ENCODE results near the gene ZBTB14.
A peak's percentile ranks its signal among the peaks of the same experiment; 100 is the strongest.

The ZBTB14 gene

DNA sequence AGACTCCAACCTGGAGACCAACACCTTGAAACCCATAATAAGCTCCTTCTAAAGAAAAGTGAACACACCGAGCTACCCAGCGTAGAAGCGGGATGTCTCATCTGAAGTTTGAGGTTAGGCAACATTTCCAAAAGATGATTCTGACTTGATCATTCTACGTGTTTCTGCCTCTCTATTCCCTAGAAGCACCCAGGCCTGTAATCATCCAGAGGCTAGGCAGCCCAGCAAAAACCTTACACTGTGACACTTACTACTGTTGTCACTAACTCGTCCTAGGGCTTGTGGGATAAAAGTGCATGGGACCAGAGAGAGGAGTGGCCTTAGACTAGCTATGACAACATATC lies 1.4 kb downstream of the ZBTB14 start:
- in situ Hi-C loops (cut with HindIII; ENCODE audit: low sequenced_read_pairs): no loop called here
- no peak for TF ChIP-seq CTCF (IDR thresholded peaks at IDR 0.05; ENCODE audit: low read depth, low read length)
- H3K4me3 ChIP-seq (ENCODE audit: low read depth, low read length): peak overlapping the region; percentile 81
- no peak for DNase-seq (ENCODE audit: low read depth, low spot score)

DNA sequence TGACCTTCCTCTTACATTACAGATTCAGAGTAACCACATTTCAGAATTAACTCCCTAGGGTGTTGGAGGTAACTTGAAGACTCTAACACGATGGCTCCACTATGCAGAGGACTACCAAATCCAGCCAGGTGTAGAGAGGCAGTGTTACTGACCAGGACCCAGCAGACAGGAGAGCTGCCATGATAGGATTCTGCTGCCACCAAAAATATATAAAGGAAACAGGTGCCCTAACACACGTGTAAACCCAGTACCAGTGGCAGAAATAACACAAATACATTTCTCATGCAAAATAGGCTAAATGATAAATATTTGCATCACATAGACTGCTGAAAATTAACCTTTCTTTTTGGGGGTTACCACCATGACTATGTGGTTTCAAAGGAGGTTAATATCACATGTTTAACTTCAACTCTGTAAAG lies 7.0 kb downstream of the ZBTB14 start:
- in situ Hi-C loops (cut with HindIII; ENCODE audit: low sequenced_read_pairs): no loop called here
- no peak for DNase-seq (ENCODE audit: low read depth, low spot score)
- H3K4me3 ChIP-seq (ENCODE audit: low read depth, low read length): no peak overlapping the region
- no peak for TF ChIP-seq CTCF (IDR thresholded peaks at IDR 0.05; ENCODE audit: low read depth, low read length)

GRCh38 chr18:5287854-5288253 lies 7.7 kb downstream of the ZBTB14 start:
- no peak overlapping the region for H3K4me3 ChIP-seq (ENCODE audit: low read depth, low read length)
- TF ChIP-seq CTCF (IDR thresholded peaks at IDR 0.05; ENCODE audit: low read depth, low read length): no peak
- no peak for DNase-seq (ENCODE audit: low read depth, low spot score)
- in situ Hi-C loops (cut with HindIII; ENCODE audit: low sequenced_read_pairs): no loop called here

DNA sequence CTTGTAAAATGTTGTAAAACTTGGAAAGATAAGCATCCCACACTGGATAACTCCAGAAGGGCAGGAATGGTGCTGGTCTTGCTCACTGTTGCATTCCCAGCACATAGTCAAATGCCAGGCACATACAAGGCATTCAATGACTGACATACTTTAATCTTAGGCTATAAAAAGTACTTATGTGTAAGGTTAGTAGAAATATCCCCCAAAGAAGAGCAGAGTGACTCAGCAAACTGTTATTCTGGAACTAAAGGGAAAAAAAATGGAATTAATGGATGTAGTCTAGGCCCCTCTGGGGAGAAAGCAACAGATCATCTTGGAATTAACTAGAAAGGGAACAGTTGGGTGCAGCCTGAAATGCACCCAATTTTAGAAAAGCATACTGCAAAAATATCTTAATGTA lies 9.0 kb downstream of the ZBTB14 start:
- no peak for DNase-seq (ENCODE audit: low read depth, low spot score)
- TF ChIP-seq CTCF (IDR thresholded peaks at IDR 0.05; ENCODE audit: low read depth, low read length): no peak
- H3K4me3 ChIP-seq (ENCODE audit: low read depth, low read length): no peak overlapping the region
- in situ Hi-C loops (cut with HindIII; ENCODE audit: low sequenced_read_pairs): no loop called here

- in situ Hi-C loops (cut with HindIII; ENCODE audit: low sequenced_read_pairs): no loop called here
- H3K4me3 ChIP-seq (ENCODE audit: low read depth, low read length): no peak overlapping the region
- no peak for TF ChIP-seq CTCF (IDR thresholded peaks at IDR 0.05; ENCODE audit: low read depth, low read length)
- no peak for DNase-seq (ENCODE audit: low read depth, low spot score)
Measured at GRCh38 chr18:5285326-5285725, 10.2 kb downstream of the ZBTB14 start.

GRCh38 chr18:5284808-5285207 lies 10.7 kb downstream of the ZBTB14 start:
- TF ChIP-seq CTCF (IDR thresholded peaks at IDR 0.05; ENCODE audit: low read depth, low read length): no peak
- no peak overlapping the region for H3K4me3 ChIP-seq (ENCODE audit: low read depth, low read length)
- in situ Hi-C loops (cut with HindIII; ENCODE audit: low sequenced_read_pairs): no loop called here

DNA sequence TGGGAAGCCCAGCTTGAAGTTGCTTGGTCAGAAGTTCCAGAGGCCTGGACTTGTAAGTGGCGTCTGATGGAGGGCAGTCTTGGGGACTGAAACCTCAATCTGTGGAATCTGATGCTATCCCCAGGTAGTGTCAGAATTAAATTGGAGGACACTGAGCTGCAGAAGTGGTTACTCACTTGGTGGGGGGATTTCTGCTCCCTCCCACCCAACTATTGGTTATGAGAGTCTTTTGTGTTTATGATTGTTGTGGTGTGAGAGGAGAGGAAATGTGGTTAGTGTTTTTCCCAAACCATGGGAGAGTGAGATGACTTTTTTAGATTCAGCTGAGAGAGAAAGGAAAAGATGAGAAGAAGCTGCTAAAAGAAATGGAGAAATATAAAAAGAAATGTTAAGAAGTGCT lies 12.8 kb downstream of the ZBTB14 start:
- no peak for TF ChIP-seq CTCF (IDR thresholded peaks at IDR 0.05; ENCODE audit: low read depth, low read length)
- H3K4me3 ChIP-seq (ENCODE audit: low read depth, low read length): no peak overlapping the region
- in situ Hi-C loops (cut with HindIII; ENCODE audit: low sequenced_read_pairs): no loop called here
- DNase-seq (ENCODE audit: low read depth, low spot score): no peak

More at GRCh38 chr18:5284808-5285207, 10.7 kb downstream of the ZBTB14 start:
- DNase-seq (ENCODE audit: low read depth, low spot score): no peak

All from astrocyte of the spinal cord (primary cell).